Stimulated activated CD8-positive, alpha-beta memory T cell treated with anti-CD3 and anti-CD28 coated beads, Interleukin-2, amount 100 ng/mL, for 48 hours (primary cell): ENCODE data around the gene KLHL20.
"Not testable (repeated sequence)": the region's sequence is repeated elsewhere in the genome, so short reads cannot be mapped to it uniquely, and the experiment has no call there.

ENCODE experiments used
- DNase-seq, 2 donors: peaks; one replicate each; pipeline ENCODE4 v3.0.0-alpha.2; 2020; ENCODE audit warnings: low read depth in 2 of 2

The KLHL20 gene

DNA sequence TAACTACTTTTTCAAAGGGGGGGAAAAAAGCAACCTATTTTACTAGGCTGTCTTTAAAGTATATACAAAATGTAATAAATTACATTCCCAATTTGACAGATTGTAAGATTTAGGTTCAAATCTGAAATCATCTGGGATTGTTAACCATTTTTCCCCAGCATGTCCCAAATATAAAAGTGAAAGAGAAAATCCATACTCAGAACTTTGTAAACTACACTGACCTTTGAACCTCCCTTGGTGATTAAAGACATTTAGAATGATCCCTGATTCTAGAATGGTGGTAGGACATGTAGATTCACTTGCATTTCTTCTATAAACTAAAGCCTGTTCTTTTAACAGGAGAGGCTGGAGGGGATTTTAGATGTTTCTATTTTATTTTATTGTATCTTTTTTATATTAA, 39.0 kb downstream of the KLHL20 start:
- DNase-seq: no peak

DNA sequence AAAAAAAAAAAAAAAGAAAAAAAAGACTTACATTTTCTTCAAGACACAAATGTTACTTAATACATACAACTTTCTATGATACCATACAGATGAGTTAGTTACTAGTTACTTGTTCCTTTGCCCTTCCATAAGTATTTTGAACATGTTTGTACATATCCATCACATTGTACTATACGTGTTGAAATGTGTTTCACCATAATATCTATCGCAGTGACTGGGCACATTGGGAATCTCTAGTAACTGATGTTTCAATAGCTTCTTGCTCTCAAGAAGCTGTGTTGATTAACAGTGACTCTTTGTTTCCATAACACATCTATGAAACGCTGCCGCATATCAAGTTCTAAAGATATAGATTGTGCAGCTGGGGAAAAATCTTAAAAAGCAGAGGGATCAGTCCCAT, 42.9 kb downstream of the KLHL20 start:
- DNase-seq: no peak

DNA sequence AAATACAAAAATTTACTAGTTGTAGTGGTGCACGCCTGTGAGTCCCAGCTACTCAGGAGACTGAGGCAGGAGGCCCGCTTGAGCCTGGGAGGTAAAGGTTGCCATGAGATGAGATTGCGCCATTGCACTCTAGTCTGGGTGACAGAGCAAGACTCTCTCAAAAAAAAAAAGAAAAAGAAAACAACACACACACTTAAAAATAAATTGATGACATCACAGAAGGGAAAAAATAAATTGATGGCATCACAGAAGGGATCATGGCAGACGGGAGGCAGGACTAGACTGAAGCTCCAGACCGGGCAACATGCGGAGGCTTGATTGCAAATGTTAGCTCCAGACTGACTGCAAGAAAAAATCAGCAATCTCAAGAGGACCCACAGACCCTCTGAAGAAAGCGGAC, 43.3 kb downstream of the KLHL20 start:
- no peak for DNase-seq

DNA sequence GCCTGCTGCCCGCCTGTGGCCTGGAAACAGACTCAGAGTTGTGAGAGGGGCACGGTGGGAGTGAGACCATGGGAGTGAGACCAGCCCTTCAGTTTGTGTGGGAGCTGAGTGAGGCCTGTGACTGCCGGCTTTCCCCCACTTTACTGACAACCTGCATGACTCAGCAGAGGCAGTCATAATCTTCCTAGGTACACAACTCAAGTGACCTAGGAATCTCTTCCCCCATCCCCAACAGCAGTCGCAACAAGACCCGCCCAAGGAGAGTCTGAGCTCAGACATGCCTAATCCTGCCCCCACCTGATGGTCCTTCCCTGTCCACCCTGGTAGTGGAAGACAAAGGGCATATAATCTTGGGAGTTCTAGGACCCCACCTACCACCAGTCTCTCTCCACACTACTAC, 44.2 kb downstream of the KLHL20 start:
- no peak for DNase-seq

DNA sequence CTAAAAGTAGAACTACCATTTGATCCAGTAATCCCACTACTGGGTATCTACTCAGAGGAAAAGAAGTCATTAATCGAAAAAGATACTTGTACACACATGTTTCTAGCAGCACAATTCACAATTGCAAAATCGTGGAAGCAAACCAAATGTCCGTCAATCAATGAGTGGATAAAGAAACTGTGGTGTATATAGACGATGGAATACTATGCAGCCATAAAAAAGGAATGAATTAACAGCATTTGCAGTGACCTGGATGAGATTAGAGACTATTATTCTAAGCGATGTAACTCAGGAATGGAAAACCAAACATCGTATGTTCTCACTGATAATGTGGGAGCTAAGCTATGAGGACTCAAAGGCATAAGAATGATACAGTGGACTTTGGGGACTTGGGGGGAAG, 49.5 kb downstream of the KLHL20 start:
- DNase-seq: not testable (repeated sequence)

DNA sequence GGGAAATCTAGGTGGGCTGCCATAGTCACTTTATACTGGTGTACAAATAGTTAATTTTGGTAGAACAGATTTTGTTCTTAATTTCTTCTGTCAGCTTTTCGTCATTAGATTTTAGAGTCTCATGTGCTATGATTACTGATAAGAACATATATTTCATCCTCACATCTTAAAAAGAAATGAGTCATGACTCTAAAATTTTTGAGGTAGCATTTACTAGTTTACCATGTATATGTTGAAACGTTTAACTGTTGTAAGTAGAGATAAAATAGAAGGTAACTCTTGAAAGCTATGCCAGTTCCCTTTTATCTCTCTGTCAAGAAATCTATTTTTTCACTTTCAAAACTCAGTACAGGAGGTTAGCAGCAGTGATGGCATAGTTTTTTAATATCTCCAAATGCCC, 53.4 kb downstream of the KLHL20 start:
- DNase-seq: no peak

DNA sequence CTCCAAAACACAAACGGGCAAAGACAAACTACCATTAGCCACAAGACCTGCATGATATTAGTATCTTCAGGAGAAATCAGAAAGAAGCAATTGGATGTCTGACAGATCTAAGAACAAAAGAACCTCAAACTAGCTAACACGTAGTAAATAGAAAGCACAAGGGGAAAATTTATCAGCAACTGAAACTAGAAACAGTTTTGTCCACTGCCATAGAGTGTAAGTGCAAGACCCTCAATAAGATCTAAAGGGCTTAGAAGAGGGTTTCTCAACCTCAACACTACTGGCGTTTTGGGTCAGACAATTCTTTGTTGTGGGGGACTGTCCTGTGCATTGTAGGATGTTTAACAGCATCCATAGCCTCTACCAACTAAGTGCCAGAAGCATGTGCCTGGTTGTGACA, 54.0 kb downstream of the KLHL20 start:
- no peak for DNase-seq

DNA sequence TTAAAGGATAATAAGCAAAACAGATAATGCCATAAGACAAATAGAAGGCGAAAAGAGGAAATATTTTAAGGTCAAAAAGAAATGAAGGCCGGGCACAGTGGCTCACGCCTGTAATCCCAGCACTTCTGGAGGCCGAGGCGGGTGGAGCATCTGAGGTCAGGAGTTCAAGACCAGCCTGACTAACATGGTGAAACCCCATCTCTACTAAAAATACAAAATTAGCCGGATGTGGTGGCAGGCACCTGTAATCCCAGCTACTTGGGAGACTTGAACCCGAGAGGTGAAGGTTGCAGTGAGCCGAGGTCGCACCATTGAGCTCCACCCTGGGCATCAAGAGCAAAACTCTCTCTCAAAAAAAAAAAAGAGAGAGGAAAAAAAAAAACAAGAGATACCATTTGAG, 55.5 kb downstream of the KLHL20 start:
- DNase-seq: not testable (repeated sequence)

DNA sequence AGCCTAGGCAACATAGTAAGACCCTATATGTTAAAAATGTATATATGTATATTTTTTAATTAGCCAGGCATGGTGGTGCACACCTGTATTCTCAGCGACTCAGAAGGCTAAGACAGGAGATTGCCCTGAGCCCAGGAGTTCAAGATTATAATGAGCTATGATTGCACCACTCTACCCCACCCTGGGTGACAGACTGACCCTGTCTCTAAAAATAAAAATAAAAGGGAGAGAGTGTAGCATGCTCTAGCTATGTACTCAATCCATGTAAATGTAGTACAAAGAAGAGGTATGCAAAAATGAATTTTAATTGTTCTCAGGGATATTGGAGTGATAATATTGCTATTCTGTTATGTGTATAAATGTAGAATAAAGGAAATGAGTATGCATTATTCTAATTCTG, 56.8 kb downstream of the KLHL20 start:
- DNase-seq: no peak

DNA sequence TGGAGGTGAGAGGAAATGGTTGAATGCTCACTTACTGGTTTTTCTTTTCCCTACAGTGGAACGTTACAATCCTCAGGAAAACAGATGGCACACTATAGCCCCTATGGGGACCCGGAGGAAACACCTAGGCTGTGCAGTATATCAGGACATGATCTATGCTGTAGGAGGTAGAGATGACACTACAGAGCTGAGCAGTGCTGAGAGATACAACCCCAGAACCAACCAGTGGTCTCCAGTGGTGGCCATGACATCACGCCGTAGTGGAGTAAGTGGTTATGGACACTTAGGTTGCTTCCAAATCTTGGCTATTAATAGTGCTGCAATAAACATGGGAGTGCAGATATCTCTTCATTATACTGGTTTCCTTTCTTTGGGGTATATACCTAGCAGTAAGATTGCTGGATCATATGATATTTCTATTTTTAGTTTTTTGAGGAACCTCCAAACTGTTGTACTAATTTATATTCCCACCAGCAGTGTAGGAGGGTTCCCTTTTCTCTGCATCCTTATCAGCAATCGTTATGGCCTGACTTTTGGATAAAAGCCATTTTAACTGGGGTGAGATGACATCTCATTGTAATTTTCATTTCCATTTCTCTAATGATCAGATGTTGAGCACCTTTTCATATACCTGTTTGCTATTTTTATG, 60.9 kb downstream of the KLHL20 start:
- DNase-seq: no peak

DNA sequence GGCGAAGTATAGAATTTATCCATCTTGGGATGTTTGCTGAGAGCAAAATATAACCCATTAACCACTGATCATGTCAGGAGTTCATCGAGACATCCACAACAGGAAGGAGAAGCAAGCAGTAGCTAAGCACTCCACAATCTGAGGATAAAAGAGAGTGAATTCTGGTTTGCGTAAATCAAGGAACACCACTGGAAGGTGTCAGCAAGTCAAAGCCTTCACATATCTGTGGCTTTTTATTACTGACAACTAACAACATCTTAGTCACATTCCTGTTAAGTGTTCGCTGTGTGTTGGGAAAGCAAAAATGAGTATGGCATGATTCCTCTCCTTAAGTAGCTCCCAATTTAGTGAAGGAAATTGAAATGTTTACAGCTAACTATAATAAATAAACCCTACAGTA, 65.2 kb downstream of the KLHL20 start:
- no peak for DNase-seq

DNA sequence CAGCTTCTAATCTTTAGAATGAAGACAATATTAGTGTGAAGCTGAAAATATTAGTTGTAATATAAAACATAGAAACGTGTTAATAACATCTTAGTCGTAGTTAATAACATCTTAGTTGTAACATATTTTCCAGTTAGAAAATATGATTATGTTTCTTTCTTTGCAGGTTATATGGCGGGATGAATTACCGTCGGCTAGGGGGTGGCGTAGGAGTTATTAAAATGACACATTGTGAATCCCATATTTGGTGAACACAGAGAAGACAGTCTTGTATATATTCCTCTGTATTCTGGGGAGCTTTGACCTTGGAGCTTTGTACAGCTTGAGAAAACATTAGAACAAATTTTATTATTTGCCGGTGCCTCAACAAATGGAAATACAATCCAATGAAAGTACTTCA, 70.2 kb downstream of the KLHL20 start:
- no peak for DNase-seq

DNA sequence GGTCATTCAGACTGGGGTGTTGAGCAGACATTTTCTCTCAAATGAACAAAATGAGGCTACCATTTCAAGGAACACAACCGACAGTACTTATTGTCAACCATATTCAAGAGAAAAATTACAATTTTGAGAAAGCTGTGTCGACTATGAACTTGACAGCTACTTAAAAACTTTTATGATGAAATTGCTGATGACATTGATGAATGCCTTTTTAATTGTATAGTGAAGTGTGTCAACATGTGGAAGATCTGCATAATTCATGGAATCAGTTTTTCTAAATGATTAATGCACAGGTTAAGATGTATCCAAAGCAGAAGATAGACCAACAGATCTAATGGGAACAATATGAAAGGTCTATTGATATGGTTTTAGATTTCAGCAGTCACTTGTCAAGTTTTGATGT, 75.1 kb downstream of the KLHL20 start:
- DNase-seq: no peak

DNA sequence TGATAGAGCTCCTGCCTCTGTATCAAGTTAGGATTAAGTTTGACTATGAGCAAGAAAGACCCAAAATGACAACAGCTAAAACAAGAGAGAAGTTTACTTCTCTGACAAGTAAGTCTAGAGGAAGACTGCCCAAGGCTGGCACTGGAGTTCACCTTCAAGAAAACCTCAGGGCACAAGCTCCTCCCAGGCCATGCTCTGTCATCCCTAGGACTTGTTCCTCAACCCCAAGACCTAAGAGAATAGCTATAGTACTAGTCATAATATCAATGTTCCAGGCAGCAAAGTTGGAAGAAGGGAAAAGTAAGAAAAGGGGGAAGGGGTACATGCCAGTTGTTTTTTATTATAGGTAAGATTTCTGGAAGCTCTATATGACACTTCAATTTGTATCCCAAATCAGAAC, 83.3 kb downstream of the KLHL20 start:
- no peak for DNase-seq

DNA sequence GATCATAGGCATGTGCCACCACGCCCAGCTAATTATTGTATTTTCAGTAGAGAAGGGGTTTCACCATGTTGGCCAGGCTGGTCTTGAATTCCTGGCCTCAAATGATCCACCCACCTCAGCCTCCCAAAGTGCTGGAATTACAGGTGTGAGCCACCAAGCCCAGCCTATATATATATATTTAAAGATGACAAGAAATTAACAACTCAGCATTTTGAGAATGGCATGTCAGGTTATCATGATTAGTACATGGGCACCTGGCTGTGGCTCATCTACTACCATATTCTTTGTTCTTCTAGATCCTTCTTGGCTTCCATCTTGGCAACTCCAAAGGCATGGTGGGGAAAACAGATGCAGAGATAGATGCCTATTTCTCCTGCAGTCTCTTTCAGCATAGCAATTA, 85.2 kb downstream of the KLHL20 start:
- not testable (repeated sequence) for DNase-seq

DNA sequence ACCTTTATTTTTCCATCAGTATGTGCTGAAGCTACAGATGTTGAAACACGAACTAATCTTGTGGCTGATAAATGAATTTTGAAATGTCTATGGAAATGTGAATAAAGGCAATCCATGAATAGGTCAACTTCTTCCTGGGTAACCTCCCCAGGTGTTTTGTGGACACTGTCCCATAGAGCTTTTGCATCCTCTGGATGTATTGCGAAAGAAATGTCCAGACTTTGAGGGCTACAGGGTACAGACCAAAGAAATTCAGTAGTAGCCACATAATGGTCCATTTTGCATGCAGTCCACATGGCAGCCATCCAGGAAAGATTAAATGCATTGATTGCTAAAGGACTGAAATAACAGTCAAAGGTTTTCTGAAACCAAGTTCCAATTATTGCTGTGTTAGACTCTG, 88.2 kb downstream of the KLHL20 start:
- no peak for DNase-seq

DNA sequence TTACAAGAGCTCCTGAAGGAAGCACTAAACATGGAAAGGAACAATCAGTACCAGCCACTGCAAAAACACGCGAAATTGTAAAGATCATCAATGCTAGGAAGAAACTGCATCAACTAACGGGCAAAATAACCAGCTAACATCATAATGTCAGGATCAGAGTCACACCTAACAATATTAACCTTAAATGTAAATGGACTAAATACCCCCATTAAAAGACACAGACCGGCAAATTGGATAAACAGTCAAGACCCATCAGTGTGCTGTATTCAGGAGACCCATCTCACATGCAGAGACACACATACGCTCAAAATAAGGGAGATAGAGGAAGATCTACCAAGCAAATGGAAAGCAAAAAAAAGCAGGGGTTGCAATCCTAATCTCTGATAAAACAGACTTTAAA, 98.9 kb downstream of the KLHL20 start:
- not testable (repeated sequence) for DNase-seq

DNA sequence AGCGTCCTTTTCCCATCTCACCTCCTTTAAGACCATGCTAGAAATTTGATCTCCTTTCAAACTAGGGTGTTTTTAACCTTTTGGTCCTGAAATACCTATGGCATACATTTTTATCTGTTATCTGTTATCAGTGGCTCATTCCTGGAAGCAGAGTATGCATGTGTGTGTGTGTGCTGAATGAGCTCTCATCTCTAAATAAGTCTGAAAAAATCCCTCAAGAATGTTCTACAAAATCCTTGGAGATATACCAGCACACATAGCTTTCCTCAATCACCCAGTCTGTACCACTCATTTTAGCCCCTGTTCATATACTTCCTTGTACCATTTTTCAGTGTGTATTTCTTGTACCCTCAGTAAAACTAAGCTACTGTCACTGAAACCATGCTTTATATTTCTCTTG, 103.7 kb downstream of the KLHL20 start:
- DNase-seq: no peak

DNA sequence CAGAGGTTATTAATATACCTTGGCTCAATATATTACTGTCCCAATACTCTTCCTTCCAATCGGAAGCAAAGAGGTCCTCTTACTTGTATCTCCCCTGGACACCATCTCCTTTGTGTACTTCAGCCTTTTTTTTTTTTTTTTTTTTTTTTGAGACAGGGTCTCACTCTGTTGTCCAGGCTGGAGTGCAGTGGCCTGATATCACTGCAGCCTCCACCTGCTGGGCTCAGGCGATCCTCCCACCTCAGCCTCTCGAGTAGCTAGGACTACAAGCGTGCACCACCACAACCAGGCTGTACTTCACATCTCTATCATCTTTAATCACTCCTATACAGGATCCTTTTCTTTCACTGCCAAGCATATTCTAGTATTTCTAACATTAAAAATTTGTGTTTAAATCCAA, 106.9 kb downstream of the KLHL20 start:
- DNase-seq: no peak

DNA sequence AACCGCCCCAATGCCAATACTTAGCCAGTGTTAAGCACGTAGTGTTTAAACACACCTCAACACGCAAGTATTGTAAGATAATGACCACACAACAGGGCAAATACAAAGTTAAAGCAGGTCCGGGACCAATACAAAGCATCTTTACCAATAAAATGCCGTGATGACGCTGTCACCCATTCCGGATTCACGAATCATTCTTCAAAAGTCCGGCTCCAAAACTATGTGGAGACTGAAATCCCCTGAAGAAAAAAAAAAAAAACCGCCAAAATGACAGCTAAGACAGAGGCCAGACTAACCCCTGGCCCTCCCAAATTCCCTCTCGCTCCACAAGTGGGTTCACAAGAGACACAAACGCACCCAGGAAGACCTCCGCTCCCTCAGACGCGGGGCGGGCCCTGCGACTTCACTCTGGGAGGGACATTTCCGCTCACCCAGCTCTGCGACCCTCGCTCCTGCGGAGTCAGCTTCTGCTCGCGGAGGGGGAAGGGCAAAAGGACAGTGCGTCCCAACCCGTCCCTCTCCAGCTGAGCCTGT, 109.1 kb downstream of the KLHL20 start:
- no peak for DNase-seq

DNA sequence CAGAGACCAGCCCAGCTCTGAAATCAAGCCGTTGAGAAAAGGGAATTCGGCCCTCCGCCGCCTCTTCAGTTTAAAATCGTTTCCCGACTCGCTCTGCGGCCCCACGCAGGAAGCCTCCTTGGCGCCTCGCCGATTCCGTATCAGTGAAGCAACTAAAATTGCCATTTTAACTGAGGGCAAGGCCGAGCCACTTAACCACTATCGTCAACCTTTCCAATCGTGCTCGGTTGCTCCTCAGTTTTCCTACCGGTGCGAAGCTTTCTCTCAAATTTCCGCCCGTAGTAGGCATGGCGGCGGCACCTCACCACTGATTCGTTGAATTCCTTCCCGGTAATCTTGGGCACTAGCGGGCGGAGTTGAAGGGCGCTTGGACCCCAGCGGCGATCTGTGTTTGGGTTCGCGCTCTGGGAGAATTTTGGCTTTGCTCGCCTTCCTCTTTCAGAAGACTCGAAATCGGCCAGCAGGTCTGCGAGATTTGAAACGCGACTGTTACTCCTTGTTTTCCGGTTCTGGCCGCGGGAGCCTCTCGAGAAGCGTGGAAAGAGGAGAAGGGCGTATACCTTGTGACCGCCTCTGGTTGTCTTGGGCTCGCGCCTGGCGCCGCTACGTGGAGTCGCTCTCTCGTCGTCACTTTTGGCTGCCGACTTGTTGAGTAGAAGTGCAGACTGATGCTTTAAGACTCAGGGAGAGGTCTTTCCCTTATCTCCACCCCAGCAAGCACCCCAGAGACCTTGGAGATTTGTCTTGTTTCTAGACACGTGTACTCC, 109.7 kb downstream of the KLHL20 start, which contains the start of the genes CENPL and DARS2:
CENPL (minus strand) TSS at position 569 of the 767 bp plus-strand sequence. CDS start 13,584 bp downstream, outside the sequence.
DARS2 (plus strand) TSS at position 359 of the 767 bp plus-strand sequence. CDS start 557 bp downstream, outside the sequence.
- DNase-seq: peak; percentile 71 to 80

DNA sequence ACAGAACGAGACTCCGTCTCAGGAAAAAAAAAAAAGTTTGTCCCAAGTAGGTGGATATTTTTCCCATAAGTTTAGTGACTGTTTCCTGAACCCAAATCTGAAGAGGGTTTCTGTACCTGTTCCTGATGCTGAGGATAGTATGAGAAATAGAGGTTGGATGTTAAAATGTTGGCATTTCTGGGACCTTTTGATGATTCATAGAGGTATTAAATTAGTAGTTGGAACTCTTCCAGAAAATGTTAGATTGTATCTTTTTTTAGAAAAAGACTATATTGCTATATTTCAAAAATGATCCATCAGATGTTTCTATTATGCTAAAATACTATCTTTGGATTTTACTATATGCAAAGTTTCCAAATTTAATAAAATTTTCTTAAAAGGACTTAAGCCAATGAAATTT, 112.8 kb downstream of the KLHL20 start:
- no peak for DNase-seq

DNA sequence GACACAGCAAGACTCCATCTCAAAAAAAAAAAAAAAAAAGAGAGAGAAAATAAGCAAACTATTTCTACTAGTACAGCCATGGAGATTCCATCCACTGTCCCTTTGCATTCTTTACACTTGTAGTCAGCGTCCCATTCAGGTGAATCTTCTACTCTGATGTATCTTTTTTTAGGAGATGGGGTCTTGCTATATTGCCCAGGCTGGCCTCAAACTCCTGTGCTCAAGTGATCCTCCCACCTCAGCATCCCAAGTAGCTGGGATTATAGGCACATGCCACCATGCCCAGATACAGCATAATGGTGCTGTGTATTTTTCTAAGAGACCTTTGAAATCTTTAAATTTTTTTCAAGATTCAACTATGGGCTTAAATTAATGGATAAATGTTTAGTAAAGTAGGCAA, 118.0 kb downstream of the KLHL20 start:
- no peak for DNase-seq
